IPS-20b (cell line): ENCODE results near the gene TNFRSF6B.

ENCODE experiments used
- H3K27ac ChIP-seq: one replicate; pipeline ENCODE4 v1.5.1; 2013; ENCODE audit warnings: low read length
- H3K27me3 ChIP-seq: 2 replicates; pipeline ENCODE4 v1.6.1; 2013; ENCODE audit warnings: mild to moderate bottlenecking, low read length, inconsistent platforms; ENCODE audit not compliant: insufficient read depth
- H3K36me3 ChIP-seq: 2 replicates; pipeline ENCODE4 v1.6.1; 2013; ENCODE audit warnings: low read depth, mild to moderate bottlenecking, inconsistent platforms, low read length, moderate library complexity; ENCODE audit not compliant: insufficient read depth
- H3K4me1 ChIP-seq: 2 replicates; pipeline ENCODE4 v1.6.1; 2013; ENCODE audit warnings: mild to moderate bottlenecking, control low read depth, inconsistent platforms, low read length, moderate library complexity; ENCODE audit not compliant: insufficient read depth
- H3K4me3 ChIP-seq: 2 replicates; pipeline ENCODE4 v1.5.1; 2013; ENCODE audit warnings: mild to moderate bottlenecking, low read length, inconsistent platforms
- H3K9ac ChIP-seq: 2 replicates; pipeline ENCODE4 v1.6.1; 2013; ENCODE audit warnings: low read depth, mild to moderate bottlenecking, inconsistent platforms, low read length, moderate library complexity
- H3K9me3 ChIP-seq: 2 replicates; pipeline ENCODE4 v1.6.1; 2013; ENCODE audit warnings: mild to moderate bottlenecking, low read depth, low read length, inconsistent platforms; ENCODE audit not compliant: insufficient read depth

Gene TNFRSF6B

DNA sequence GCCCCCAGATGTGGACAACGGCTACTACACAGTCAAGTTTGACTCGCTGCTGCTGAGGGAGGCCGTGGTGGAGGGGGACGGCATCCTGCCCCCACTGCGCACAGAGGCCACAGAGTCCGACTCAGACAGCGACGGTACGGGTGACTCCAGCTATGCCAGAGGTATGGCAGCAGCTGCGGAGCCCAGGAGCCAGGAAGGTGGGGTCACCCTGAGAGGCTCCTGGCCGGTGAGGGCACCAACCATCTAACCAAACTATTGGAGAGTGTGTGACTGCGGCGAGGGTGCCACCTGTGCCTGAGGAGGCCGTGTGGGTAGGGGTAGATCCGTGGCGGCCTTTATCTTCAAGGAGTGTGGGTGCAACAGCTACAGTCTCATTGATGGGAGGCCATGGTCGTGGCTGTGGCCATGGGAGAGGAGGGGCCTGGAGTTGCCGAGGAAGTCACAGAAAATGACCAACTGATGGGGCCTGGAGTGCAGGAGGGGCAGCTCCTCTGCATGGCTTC is 37.2 kb downstream of the TNFRSF6B start:
- H3K27me3 ChIP-seq = no peaks in the 10 kb centered on the region; the same call in 1 of the 2 replicates
- H3K4me1 ChIP-seq = no peaks in the 10 kb centered on the region
- no peak overlapping the region for H3K4me3 ChIP-seq
- peaks cover 31% of the 10 kb centered on the region for H3K36me3 ChIP-seq
- H3K9ac ChIP-seq = no peak overlapping the region
- no peaks in the 10 kb centered on the region for H3K9me3 ChIP-seq
- no peak overlapping the region for H3K27ac ChIP-seq

- Histone ChIP-seq H3K9me3 (no peaks in the 10 kb centered on the region), H3K4me1 (no peaks in the 10 kb centered on the region), H3K36me3 (peaks cover 29% of the 10 kb centered on the region), H3K27ac (no peak overlapping the region), H3K9ac (no peak overlapping the region), H3K4me3 (no peak overlapping the region), H3K27me3 (no peaks in the 10 kb centered on the region; the same call in 1 of the 2 replicates)
These were observed 37.9 kb downstream of the TNFRSF6B start for GRCh38 chr20:63734111-63734945.

- Histone ChIP-seq H3K36me3 (peaks cover 22% of the 10 kb centered on the region), H3K9ac (no peak overlapping the region), H3K27ac (no peak overlapping the region), H3K4me3 (no peak overlapping the region), H3K27me3 (no peaks in the 10 kb centered on the region; the same call in 1 of the 2 replicates), H3K4me1 (no peaks in the 10 kb centered on the region), H3K9me3 (no peaks in the 10 kb centered on the region)
These were observed 38.8 kb downstream of the TNFRSF6B start for GRCh38 chr20:63734946-63735858.

GRCh38 chr20:63735859-63736718 is 39.6 kb downstream of the TNFRSF6B start, which contains the start of gene LIME1:
Gene LIME1, plus strand, starts transcription at chr20:63736664. Its CDS starts 886 bp downstream, at chr20:63737550.
- Histone ChIP-seq H3K36me3 (peaks cover 22% of the 10 kb centered on the region), H3K4me1 (no peaks in the 10 kb centered on the region), H3K4me3 (no peak within 1 kb of the TSS), H3K9ac (no peak within 1 kb of the TSS), H3K27ac (no peak within 1 kb of the TSS), H3K9me3 (no peaks in the 10 kb centered on the region), H3K27me3 (no peaks in the 10 kb centered on the region; the same call in 1 of the 2 replicates)

GRCh38 chr20:63736893-63737694 is 40.6 kb downstream of the TNFRSF6B start:
- no peak overlapping the region for H3K4me3 ChIP-seq
- no peaks in the 10 kb centered on the region for H3K9me3 ChIP-seq
- no peaks in the 10 kb centered on the region for H3K4me1 ChIP-seq
- H3K27ac ChIP-seq = no peak overlapping the region
- H3K36me3 ChIP-seq = peaks cover 22% of the 10 kb centered on the region
- no peak overlapping the region for H3K9ac ChIP-seq
- H3K27me3 ChIP-seq = no peaks in the 10 kb centered on the region; the same call in 1 of the 2 replicates

DNA sequence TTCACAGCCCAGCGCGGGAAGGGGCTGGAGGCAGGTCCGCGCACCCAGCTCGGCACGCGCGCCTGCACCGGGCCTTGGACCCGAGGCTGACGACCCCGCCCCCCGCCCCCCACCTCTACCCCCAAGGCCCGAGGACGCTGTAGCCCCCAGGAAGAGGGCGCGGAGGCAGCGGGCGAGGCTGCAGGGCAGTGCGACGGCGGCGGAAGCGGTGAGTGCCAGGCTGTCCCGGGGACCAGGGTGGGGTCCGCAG is 41.2 kb downstream of the TNFRSF6B start:
- Histone ChIP-seq H3K27me3 (no peaks in the 10 kb centered on the region; the same call in 1 of the 2 replicates), H3K9me3 (no peaks in the 10 kb centered on the region), H3K27ac (no peak overlapping the region), H3K36me3 (peaks cover 22% of the 10 kb centered on the region), H3K9ac (no peak overlapping the region), H3K4me1 (no peaks in the 10 kb centered on the region), H3K4me3 (no peak overlapping the region)

- no peaks in the 10 kb centered on the region for H3K4me1 ChIP-seq
- H3K36me3 ChIP-seq = peaks cover 23% of the 10 kb centered on the region
- no peak overlapping the region for H3K9ac ChIP-seq
- H3K27me3 ChIP-seq = no peaks in the 10 kb centered on the region; the same call in 1 of the 2 replicates
- H3K4me3 ChIP-seq = peak overlapping the region; percentile 60; the same call in 1 of the 2 replicates
- no peaks in the 10 kb centered on the region for H3K9me3 ChIP-seq
- H3K27ac ChIP-seq = no peak overlapping the region
These were observed 41.7 kb downstream of the TNFRSF6B start for GRCh38 chr20:63737945-63738686.

- Histone ChIP-seq H3K27ac (no peak overlapping the region), H3K4me1 (no peaks in the 10 kb centered on the region), H3K4me3 (peak overlapping the region; percentile 60; the same call in 1 of the 2 replicates), H3K9me3 (no peaks in the 10 kb centered on the region), H3K36me3 (peaks cover 23% of the 10 kb centered on the region), H3K27me3 (no peaks in the 10 kb centered on the region; the same call in 1 of the 2 replicates), H3K9ac (no peak overlapping the region)
These were observed 42.3 kb downstream of the TNFRSF6B start for GRCh38 chr20:63738687-63739129.

DNA sequence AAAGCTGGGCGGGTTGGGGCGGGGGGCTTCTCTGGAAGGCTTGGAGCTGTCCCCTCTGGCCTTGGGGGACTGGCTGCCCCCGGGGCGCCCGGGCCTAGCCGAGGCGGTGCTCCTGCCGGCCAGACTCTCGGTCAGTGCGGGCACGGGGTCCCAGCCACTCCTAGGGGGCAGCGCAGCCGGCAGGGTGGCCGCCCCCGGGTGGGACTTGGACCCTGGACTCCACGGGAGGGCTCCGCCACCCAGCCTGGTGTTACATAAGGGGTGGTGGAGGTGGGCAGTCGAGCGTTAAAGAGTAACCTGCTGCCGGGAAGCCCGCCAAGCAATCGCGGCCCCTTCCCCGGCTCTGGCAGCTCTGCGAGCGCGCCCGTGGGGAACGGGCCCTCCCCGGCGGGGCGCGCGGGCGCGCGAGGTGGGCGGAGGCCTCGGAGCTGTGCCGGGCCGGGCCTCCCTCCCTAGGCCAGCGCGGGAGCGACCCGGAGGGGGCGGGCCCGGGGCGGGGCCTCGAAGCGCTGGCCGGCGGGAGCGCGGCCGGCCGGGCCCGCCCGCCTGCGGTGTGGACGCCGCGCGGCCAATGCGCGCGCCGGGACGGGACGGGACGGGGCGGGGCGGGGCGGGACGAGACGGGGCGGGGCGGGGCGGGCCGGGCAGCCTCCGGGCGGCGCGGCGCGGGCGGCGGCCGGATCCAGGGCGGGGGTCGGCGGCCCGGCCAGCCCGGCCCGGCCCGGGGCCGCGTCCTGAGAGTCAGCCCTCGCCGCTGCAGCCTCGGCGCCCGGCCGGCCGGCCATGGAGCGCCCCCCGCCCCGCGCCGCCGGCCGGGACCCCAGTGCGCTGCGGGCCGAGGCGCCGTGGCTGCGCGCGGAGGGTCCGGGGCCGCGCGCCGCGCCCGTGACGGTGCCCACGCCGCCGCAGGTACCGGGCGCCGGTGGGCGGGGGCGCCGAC is 42.9 kb downstream of the TNFRSF6B start, which contains the start of gene SLC2A4RG:
Gene SLC2A4RG, plus strand, starts transcription at position 647 of the 940 bp plus-strand sequence. Its CDS starts 137 bp downstream, at position 784.
- Histone ChIP-seq H3K9ac (peak within 1 kb of the TSS; percentile 76; the same call in 1 of the 2 replicates), H3K4me1 (no peaks in the 10 kb centered on the region), H3K36me3 (peaks cover 26% of the 10 kb centered on the region), H3K4me3 (peak within 1 kb of the TSS; percentile 76), H3K27me3 (no peaks in the 10 kb centered on the region; the same call in 1 of the 2 replicates), H3K27ac (no peak within 1 kb of the TSS), H3K9me3 (no peaks in the 10 kb centered on the region)
